Left cardiac atrium (tissue), 4 donors: ENCODE results near the gene MMP2. TPM values are rescaled to one million over a fixed set of nuclear protein-coding genes. Genes with fewer than 3 reads are reported as not detected.
A peak's percentile ranks its signal among the peaks of the same experiment; 100 is the strongest.

Experiments
- ATAC-seq, 2 donors: fragments of 200-7000 bp; cut with Tn5 transposase; one replicate each; pipeline ENCODE4 v1.9.1; 2020; ENCODE audit warnings: mild to moderate bottlenecking in 2 of 2, moderate library complexity in 2 of 2
- DNase-seq: peaks from one replicate; pipeline ENCODE4 v3.0.0-alpha.2; 2020
- intact Hi-C, 2 donors: fragments of 100-400 bp; cut with DNase I; formaldehyde crosslinking; loops; one replicate each; pipeline versions ENCODE4 v1.14.1 to v1.15.1; 2022 to 2023
- total RNA-seq, 2 donors: library from RNA; stranded (reverse); fragmentation: NEBNext Ultra II Directional; extraction: Animal tissue kit (Norgen Biotek cat#: 25700); gene quantifications; one replicate each; pipeline ENCODE4 v1.2.1, GENCODE V29; 2021
- donor health status: DM: no; HTN: yes; CAD: no.
- donor health status: DM: no; HTN: yes; CAD: no; lungs with severe emphysema.
- donor health status: DM: yes; HTN: yes; CAD: no.
- donor health status: Dilated cardiomyopathy.

Gene MMP2
- total RNA-seq, 2 donors from 2014 or later = 153 to 204 TPM

DNA sequence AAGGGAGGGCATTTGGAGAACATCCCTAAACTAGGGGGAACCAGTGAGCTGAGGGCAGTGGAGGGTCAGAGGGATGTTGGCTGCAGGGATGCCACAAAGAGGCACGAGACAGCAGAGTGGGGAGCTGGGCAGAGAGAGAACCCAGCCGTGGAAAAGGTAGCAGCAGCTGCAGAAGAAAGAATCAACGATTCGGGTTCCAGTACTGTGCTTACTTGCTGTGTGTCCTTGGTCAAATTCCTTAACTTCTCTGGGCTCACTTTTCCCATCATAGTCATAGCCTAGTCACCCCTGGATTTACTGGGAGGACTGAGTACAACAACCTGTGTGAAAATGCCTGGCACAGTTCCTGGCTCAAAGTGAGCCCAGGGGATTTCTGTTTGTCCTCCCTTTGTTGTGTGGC, 12.8 kb upstream of the MMP2 start:
- no peak for DNase-seq
- intact Hi-C loops = loop anchor here (5.0 to 10.0 kb wide), 3 partner anchors 76 to 379 kb away; no protein-coding TSS in a partner anchor
- ATAC-seq = no peak

- no peak for ATAC-seq
- intact Hi-C loops = loop anchor here (5.0 to 10.0 kb wide), 3 partner anchors 74 to 377 kb away; no protein-coding TSS in a partner anchor
Measured at GRCh38 chr16:55467898-55468297, 11.1 kb upstream of the MMP2 start.

DNA sequence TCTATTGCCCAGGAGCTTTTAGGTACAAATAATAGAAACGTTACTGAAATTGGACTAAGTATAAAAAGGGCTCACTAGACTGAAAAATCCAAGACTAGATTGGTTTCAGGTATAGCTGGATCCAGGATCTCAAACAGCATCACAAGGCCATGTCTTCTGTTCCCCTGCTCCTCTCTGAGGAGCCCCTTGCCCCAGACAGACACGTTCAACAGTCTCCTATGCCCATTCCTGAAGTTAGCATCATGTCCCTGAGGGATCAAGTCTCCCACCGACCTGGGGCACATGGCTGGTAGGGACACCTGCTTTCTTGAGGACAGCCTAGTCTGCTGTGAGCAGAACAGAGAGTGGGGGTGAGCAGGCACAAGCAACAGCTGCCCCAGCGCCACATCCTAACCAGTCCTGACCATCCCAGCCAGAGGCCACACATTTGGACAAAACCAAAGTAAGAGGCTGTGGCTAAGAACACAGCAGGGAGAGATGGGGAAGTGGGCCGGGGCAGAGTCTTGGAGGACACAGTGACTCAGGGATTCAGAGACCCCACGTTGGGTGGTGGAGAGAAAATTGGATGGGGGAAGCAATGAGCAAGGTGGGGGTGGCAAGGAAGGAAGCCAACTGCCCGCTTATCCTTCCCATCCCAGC, 10.5 kb upstream of the MMP2 start:
- DNase-seq = no peak
- intact Hi-C loops = loop anchor here (5.0 to 10.0 kb wide), 3 partner anchors 74 to 376 kb away; no protein-coding TSS in a partner anchor

More at GRCh38 chr16:55467898-55468297, 11.1 kb upstream of the MMP2 start:
- no peak for DNase-seq

DNA sequence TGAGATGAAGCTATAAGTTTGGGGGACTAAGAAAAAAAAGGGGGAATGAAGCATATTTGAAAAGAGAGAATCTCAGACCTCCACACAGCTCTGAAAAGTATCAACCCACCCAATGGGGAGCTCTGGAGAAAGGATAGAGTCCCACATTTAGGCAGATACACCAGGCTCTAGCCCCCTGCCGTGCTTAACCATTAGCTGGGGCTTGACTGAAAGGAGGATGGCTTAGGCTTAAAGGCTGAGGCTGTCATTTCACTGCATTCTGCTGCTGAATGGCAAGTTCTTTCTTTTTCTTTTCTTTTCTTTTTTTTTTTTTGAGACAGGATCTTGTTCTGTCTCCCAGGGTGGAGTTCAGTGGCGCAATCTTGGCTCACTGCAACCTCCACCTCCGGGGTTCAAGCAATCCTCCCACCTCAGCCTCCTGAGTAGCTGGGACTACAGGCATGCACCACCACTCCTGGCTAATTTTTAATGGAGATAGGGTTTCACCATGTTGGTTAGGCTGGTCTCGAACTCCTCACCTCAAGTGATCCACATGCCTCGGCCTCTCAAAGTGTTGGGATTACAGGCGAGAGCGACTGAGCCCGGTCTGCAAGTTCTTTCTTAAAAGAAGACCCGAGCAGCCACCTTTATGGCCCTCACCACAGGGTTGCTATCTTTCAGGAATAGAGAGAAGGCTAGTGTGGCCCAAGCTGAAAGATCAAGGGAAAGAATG, 9.0 kb upstream of the MMP2 start:
- intact Hi-C loops = loop anchor here (5.0 to 10.0 kb wide), 3 partner anchors 72 to 375 kb away; no protein-coding TSS in a partner anchor
- ATAC-seq (no peak), DNase-seq (no peak)

More for the DNA sequence above, 10.5 kb upstream of the MMP2 start:
- no peak for ATAC-seq

- intact Hi-C loops = no loop called here
- DNase-seq (no peak), ATAC-seq (peak; percentile 45 to 88)
Measured at GRCh38 chr16:55470533-55471371, 8.2 kb upstream of the MMP2 start.

- intact Hi-C loops = no loop called here
- ATAC-seq (peak in 1 of 2 donors; percentile 86), DNase-seq (no peak)
Measured at GRCh38 chr16:55471448-55472097, 7.4 kb upstream of the MMP2 start.

DNA sequence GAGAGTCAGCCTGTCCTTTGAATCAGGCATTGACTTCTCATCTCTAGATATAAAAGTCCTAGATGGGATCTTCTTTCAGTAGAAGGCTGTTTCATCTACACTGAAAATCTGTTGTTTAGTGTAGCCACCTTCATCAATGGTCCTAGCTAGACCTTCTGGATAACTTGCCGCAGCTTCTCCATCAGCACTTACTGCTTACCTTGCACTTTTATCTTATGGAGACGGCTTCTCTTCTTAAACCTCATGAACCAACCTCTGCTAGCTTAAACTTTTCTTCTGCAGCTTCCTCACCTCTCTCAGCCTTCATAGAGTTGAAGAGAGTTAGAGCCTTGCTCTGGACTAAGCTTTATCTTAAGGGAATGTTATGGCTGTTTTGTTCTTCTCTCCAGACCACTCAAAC, 5.4 kb upstream of the MMP2 start:
- intact Hi-C loops = no loop called here
- no peak for DNase-seq
- ATAC-seq = no peak

GRCh38 chr16:55474821-55475220, 4.2 kb upstream of the MMP2 start:
- ATAC-seq (no peak), DNase-seq (no peak)
- intact Hi-C loops = no loop called here

- peak in 1 of 2 donors; percentile 10 for ATAC-seq
- DNase-seq = no peak
- intact Hi-C loops = no loop called here
Measured at GRCh38 chr16:55475919-55476318, 3.1 kb upstream of the MMP2 start.

- ATAC-seq = peak; percentile 32
Measured at GRCh38 chr16:55476625-55477533, 2.1 kb upstream of the MMP2 start.

GRCh38 chr16:55477736-55478135, 1.3 kb upstream of the MMP2 start:
- DNase-seq (no peak), ATAC-seq (no peak)
- intact Hi-C loops = no loop called here

More at GRCh38 chr16:55476625-55477533, 2.1 kb upstream of the MMP2 start:
- intact Hi-C loops = no loop called here
- peak; percentile 59 for DNase-seq

GRCh38 chr16:55479430-55480140, 587 bp downstream of the MMP2 start:
- ATAC-seq = no peak

DNA sequence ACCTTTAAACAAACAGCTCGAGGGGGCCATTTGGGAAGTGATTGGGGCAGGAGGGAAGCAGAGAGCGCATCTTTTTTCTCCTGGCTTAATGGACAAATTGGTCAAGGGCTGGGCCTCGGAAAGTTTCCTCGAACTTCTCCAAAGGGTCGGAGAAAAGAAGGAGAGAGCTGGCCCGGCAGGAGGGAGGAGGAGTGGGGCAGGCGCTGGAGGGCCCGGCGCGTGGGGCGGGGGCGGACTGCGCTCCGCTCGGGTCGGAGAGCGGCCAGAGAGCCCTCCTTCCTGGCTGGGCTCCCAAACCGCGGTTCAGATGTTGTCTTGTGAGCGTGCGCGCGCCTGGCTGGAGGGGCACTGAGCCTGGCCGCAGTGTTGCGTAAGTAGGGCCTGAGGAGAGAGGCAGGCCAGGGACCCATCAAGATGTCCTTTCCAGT, 1.2 kb downstream of the MMP2 start:
- DNase-seq (peak; percentile 89), ATAC-seq (peak; percentile 74 to 78)
- intact Hi-C loops = no loop called here

More at GRCh38 chr16:55479430-55480140, 587 bp downstream of the MMP2 start:
- DNase-seq = no peak
- intact Hi-C loops = no loop called here

DNA sequence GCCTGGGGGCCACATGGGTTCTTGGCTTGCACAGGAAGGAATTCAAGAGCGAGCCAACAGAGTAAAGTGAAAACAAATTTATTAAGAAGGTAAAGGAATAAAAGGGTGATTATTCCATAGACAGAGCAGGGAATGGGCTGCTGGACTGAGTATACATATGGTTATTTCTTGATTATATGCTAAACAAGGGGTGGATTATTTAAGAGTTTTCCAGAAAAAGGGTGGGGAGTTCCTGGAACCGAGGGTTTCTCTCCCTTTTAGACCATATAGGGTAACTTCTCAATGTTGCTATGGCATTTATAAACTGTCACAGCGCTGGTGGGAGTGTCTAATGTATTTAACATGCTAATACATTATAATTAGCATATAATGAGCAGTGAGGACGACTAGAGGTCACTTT, 2.0 kb downstream of the MMP2 start:
- intact Hi-C loops = no loop called here
- ATAC-seq = no peak
- DNase-seq = no peak

DNA sequence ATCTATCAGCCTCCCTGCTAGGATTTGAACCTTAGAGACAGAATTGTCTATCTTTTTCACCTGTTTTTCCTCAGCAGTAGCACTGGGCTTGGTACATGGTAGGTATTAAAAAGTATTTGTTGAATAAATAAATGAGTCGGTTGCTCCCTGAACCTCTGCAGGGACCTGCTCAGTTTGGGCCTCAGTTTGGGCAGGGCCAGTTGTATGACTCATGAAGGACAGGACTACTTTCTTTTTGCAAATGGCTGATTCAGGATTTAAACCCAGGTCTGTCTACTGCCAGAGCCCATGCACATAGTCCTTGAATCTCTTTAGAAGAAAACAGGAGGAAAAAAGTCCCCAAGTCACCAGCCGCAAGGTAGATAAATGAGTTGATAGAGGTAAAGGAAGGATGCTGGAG, 3.1 kb downstream of the MMP2 start:
- intact Hi-C loops = no loop called here
- DNase-seq = no peak
- no peak for ATAC-seq

DNA sequence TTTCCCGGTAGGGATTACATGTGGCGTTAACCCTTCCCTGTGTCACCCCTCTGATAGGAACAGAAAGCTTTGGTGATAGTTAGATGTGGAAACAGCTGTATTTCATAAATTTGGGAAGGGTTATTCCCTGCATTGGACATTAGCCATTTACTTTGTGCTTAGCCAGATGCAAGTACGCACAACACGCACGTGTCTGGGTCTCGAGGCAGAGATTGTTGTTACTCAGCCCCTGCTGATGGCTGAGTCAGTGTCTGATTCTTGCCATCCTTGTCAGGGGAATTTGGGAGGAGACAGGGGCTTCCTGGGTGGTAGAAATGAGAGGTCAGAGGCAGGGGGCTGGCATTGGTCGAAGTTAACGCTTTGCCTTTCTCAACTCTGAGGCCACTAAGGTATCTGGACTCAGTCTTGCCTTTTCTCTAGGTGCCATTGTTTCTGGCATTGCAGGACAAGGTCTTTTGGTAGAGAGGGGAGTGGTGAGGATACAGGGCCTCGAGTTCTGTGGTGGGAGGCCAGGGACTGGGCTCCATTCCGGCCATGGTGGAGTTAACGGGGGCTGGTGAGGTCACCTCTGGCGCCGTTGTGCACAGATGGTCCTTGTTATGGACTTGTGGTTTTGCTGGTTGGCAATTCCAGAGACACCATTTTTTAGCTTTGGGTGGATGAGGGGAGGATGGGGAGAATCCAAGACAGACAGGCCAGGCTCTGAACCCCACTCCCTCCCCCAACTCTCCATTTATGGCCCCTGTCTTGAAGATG, 8.2 kb downstream of the MMP2 start:
- ATAC-seq (peak; percentile 49 to 78), DNase-seq (peak; percentile 70)
- intact Hi-C loops = no loop called here

DNA sequence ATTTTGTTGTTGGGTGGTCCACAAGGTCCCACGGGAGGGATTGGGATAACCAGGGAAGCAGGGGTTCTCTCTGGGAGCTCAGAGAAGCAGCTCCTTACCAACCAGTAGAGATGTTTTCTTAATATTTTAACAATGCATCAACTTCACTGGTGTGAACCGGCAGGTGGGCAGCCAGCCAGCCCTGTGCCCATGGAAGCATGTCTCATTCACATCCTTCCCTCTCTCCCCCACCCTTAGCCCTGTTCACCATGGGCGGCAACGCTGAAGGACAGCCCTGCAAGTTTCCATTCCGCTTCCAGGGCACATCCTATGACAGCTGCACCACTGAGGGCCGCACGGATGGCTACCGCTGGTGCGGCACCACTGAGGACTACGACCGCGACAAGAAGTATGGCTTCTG, 9.3 kb downstream of the MMP2 start:
- no peak for DNase-seq
- no peak for ATAC-seq
- intact Hi-C loops = no loop called here
